Loucy (cell line): ENCODE data around the gene COMMD1.
"Not testable (repeated sequence)": the region's sequence is repeated elsewhere in the genome, so short reads cannot be mapped to it uniquely, and the experiment has no call there.

Experiments
- H2AFZ ChIP-seq: fragments of 200-600 bp; sonication (generic); 2 replicates; pipeline ENCODE4 v1.6.0; 2016; ENCODE audit warnings: antibody characterized with exemption, mild to moderate bottlenecking, low read length, moderate library complexity
- H3F3A ChIP-seq: fragments of 200-600 bp; 2 replicates; pipeline ENCODE4 v1.6.0; 2016; ENCODE audit warnings: antibody characterized with exemption, low read depth, mild to moderate bottlenecking
- H3K27me3 ChIP-seq: fragments of 200-600 bp; sonication (generic); 2 replicates; pipeline ENCODE4 v1.6.1; 2014; ENCODE audit warnings: low read length, mild to moderate bottlenecking; ENCODE audit not compliant: insufficient read depth, poor library complexity, severe bottlenecking
- H3K36me3 ChIP-seq: fragments of 200-600 bp; sonication (generic); 2 replicates; pipeline ENCODE4 v1.6.1; 2016; ENCODE audit warnings: low read length; ENCODE audit not compliant: insufficient read depth
- H3K4me1 ChIP-seq: fragments of 200-600 bp; sonication (generic); 2 replicates; pipeline ENCODE4 v1.5.1; 2014; ENCODE audit warnings: low read length, mild to moderate bottlenecking; ENCODE audit not compliant: insufficient read depth, poor library complexity, severe bottlenecking
- H3K4me2 ChIP-seq: fragments of 200-600 bp; sonication (generic); 2 replicates; pipeline ENCODE4 v1.6.0; 2014; ENCODE audit warnings: antibody characterized with exemption, low read length, low read depth, mild to moderate bottlenecking; ENCODE audit not compliant: poor library complexity, severe bottlenecking
- H3K4me3 ChIP-seq: fragments of 200-600 bp; sonication (generic); 2 replicates; pipeline ENCODE4 v1.5.1; 2014; ENCODE audit warnings: low read length, mild to moderate bottlenecking, mixed read lengths; ENCODE audit not compliant: poor library complexity, severe bottlenecking
- H3K79me2 ChIP-seq: fragments of 200-600 bp; sonication (generic); 2 replicates; pipeline ENCODE4 v1.6.1; 2014; ENCODE audit warnings: low read length; ENCODE audit not compliant: insufficient read depth
- H3K9ac ChIP-seq: fragments of 200-600 bp; sonication (generic); 2 replicates; pipeline ENCODE4 v1.6.0; 2014; ENCODE audit warnings: mild to moderate bottlenecking, low read depth, low read length, moderate library complexity; ENCODE audit not compliant: poor library complexity, severe bottlenecking
- H3K9me2 ChIP-seq: fragments of 200-600 bp; sonication (generic); replicated peaks from 2 replicates; pipeline ENCODE4 v1.6.1; 2016; ENCODE audit warnings: low read depth, low read length, mixed read lengths
- H3K9me3 ChIP-seq: fragments of 200-600 bp; sonication (generic); 2 replicates; pipeline ENCODE4 v1.6.1; 2014; ENCODE audit warnings: mild to moderate bottlenecking, antibody characterized with exemption, low read length, low read depth; ENCODE audit not compliant: insufficient read depth
- H4K20me1 ChIP-seq: fragments of 200-600 bp; sonication (generic); 2 replicates; pipeline ENCODE4 v1.6.0; 2014; ENCODE audit warnings: antibody characterized with exemption, low read length, mild to moderate bottlenecking; ENCODE audit not compliant: insufficient read depth, poor library complexity, severe bottlenecking
- CTCF ChIP-seq: fragments of 200-600 bp; sonication (generic); conservative IDR thresholded peaks from 2 replicates; pipeline ENCODE4 v1.5.1; 2014; ENCODE audit warnings: mild to moderate bottlenecking, antibody characterized with exemption, low read length
- EZH2phosphoT487 ChIP-seq: fragments of 200-600 bp; IDR thresholded peaks from 2 replicates; pipeline ENCODE4 v1.6.1; 2018; ENCODE audit warnings: antibody characterized with exemption, mild to moderate bottlenecking, moderate library complexity, borderline replicate concordance

COMMD1 gene

GRCh38 chr2:62152000-62152399, 246.5 kb downstream of the COMMD1 start:
- no peaks in the 10 kb centered on the region for H3K36me3 ChIP-seq
- H3K4me2 ChIP-seq, result no peak overlapping the region

GRCh38 chr2:62156861-62157496, 251.5 kb downstream of the COMMD1 start:
- Histone ChIP-seq H3K79me2 (0 out of 2 replicates have a peak, but pooled peaks cover under 1% of the 10 kb centered on the region), H3K9me3 (peaks cover 6% of the 10 kb centered on the region; the same call in 1 of the 2 replicates), H4K20me1 (no peaks in the 10 kb centered on the region), H3K4me2 (no peak overlapping the region), H3K4me1 (peaks cover 30% of the 10 kb centered on the region), H3K27me3 (no peaks in the 10 kb centered on the region), H3K9me2 (no peaks in the 10 kb centered on the region), H3K4me3 (no peak overlapping the region), H3F3A (no peaks in the 10 kb centered on the region), H3K36me3 (no peaks in the 10 kb centered on the region), H2AFZ (no peak overlapping the region), H3K9ac (no peak overlapping the region)
- no peak for TF ChIP-seq CTCF
- no peak for TF ChIP-seq EZH2phosphoT487

More at GRCh38 chr2:62152000-62152399, 246.5 kb downstream of the COMMD1 start:
- Histone ChIP-seq H2AFZ (no peak overlapping the region), H3F3A (0 out of 2 replicates have a peak, but pooled peaks cover 2% of the 10 kb centered on the region), H3K4me1 (peaks cover 37% of the 10 kb centered on the region), H3K79me2 (peaks cover 33% of the 10 kb centered on the region), H3K9ac (no peak overlapping the region), H3K27me3 (no peaks in the 10 kb centered on the region), H3K9me3 (peaks cover 6% of the 10 kb centered on the region; the same call in 1 of the 2 replicates), H3K9me2 (no peaks in the 10 kb centered on the region), H4K20me1 (no peaks in the 10 kb centered on the region), H3K4me3 (no peak overlapping the region)
- TF ChIP-seq EZH2phosphoT487 (no peak), CTCF (no peak)

GRCh38 chr2:62158444-62159121, 253.1 kb downstream of the COMMD1 start:
- TF ChIP-seq CTCF (no peak), EZH2phosphoT487 (no peak)
- no peak overlapping the region for H2AFZ ChIP-seq

GRCh38 chr2:62160691-62161090, 255.2 kb downstream of the COMMD1 start:
- H2AFZ ChIP-seq, H3K9ac ChIP-seq, H3K4me2 ChIP-seq, H3K4me3 ChIP-seq, H3K27me3 ChIP-seq, H3K36me3 ChIP-seq, H3K9me3 ChIP-seq, H3K79me2 ChIP-seq, H4K20me1 ChIP-seq, H3F3A ChIP-seq, H3K9me2 ChIP-seq: not testable (repeated sequence)
- H3K4me1 ChIP-seq, result peaks cover 55% of the 10 kb centered on the region

More at GRCh38 chr2:62158444-62159121, 253.1 kb downstream of the COMMD1 start:
- Histone ChIP-seq H3K9ac (no peak overlapping the region), H3K36me3 (no peaks in the 10 kb centered on the region), H4K20me1 (no peaks in the 10 kb centered on the region), H3F3A (no peaks in the 10 kb centered on the region), H3K4me1 (peaks cover 41% of the 10 kb centered on the region), H3K4me2 (no peak overlapping the region), H3K27me3 (no peaks in the 10 kb centered on the region), H3K9me3 (peaks cover 6% of the 10 kb centered on the region; the same call in 1 of the 2 replicates), H3K79me2 (no peaks in the 10 kb centered on the region), H3K9me2 (no peaks in the 10 kb centered on the region), H3K4me3 (no peak overlapping the region)
